H1 (cell line): Measurements from ENCODE around the gene PGLYRP4. TPM values are rescaled to one million over a fixed set of nuclear protein-coding genes. Genes with fewer than 3 reads are reported as not detected.

Experiments used
- GABPA ChIP-seq: IDR thresholded peaks from 2 replicates; pipeline ENCODE4 v1.6.1; 2011; ENCODE audit warnings: mild to moderate bottlenecking, low read length, moderate library complexity, borderline replicate concordance; ENCODE audit not compliant: insufficient read depth
- HDAC6 ChIP-seq: IDR thresholded peaks from one replicate; pipeline ENCODE4 v1.7.1; 2012; ENCODE audit warnings: low read depth, mild to moderate bottlenecking, inconsistent platforms, low read length, moderate library complexity
- POU5F1 ChIP-seq: IDR thresholded peaks from 2 replicates; pipeline ENCODE4 v1.6.1; 2011; ENCODE audit warnings: low read depth, mild to moderate bottlenecking, low read length, moderate library complexity
- RBBP5 ChIP-seq: IDR thresholded peaks from 2 replicates; pipeline ENCODE4 v1.7.1; 2012; ENCODE audit warnings: low read depth, mild to moderate bottlenecking, inconsistent platforms, low read length, moderate library complexity, borderline replicate concordance
- SIN3A ChIP-seq, 2 experiments: IDR thresholded peaks in 1 of 2; conservative IDR thresholded peaks in 1 of 2; 2 replicates each; pipeline ENCODE4 v1.6.1; 2011 to 2012; ENCODE audit warnings: low read length in 2 of 2, improper control_type of control experiment in 1 of 2, low read depth in 1 of 2, mild to moderate bottlenecking in 1 of 2
- SP2 ChIP-seq: IDR thresholded peaks from 2 replicates; pipeline ENCODE4 v1.6.1; 2012; ENCODE audit warnings: mild to moderate bottlenecking, low read length, inconsistent platforms
- TBP ChIP-seq: IDR thresholded peaks from 2 replicates; pipeline ENCODE4 v1.6.1; 2011; ENCODE audit warnings: low read depth, low read length, improper control_type of control experiment
- polyA plus RNA-seq, 7 experiments: library from polyadenylated mRNA; depleted of rRNA in 3 of 7; stranded (reverse) in 5 of 7; unstranded in 2 of 7; fragments of >200 nt in 5 of 7; fragments of 200-250 nt in 2 of 7; gene quantifications; 1 replicate in 5 of 7; 2 replicates in 1 of 7; 4 replicates in 1 of 7; pipeline versions ENCODE4 v1.2.1 to v1.2.3, GENCODE V29; 2011 to 2013; ENCODE audit warnings: missing spikeins in 2 of 7, mixed read lengths in 2 of 7
- total RNA-seq: library from RNA; stranded (reverse); fragmentation: NEBNext Ultra II Directional; extraction: Animal tissue kit (Norgen Biotek cat#: 25700); gene quantifications from 2 replicates; pipeline ENCODE4 v1.2.1, GENCODE V29; 2021
- TF ChIP-seq, protein P1 (sequence below): IDR thresholded peaks from 2 replicates; pipeline ENCODE4 v1.6.1; 2012; ENCODE audit warnings: low read length, inconsistent platforms

The PGLYRP4 gene
- total and polyA plus RNA-seq, 2 of the 8 experiments (the other 6 are each of a cell fraction or from before 2014, with no cell fraction given), result not detected

DNA sequence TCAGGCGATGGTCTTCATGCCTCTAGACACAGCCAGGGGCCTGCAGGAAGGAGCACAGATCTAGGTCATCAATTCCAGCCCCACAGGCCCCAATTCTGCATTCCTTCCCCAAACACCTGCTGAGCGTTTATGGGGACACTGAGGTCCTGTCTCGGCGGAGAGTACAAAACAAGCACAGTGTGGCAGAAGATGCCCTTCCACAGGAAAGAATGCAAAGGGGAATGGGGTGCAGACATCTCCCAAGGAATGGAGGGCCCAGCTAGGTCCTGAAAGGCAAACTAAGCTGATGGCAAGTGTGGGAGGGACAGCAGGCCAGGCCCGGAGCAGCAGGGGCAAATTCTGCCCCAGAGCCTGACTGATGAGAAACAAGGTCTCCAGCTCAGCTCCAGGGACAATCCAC, 45.8 kb upstream of the PGLYRP4 start (continued):
- TF ChIP-seq SIN3A (conservative IDR thresholded peaks at IDR 0.05 in 1 of 2, IDR thresholded peaks at IDR 0.05 in 1 of 2; ENCODE audit: low read depth in 1 of 2, low read length in 2 of 2) (no peak), GABPA (no peak), HDAC6 (no peak), POU5F1 (no peak), SP2 (no peak), TBP (no peak), RBBP5 (no peak)
- TF ChIP-seq, protein P1, sequence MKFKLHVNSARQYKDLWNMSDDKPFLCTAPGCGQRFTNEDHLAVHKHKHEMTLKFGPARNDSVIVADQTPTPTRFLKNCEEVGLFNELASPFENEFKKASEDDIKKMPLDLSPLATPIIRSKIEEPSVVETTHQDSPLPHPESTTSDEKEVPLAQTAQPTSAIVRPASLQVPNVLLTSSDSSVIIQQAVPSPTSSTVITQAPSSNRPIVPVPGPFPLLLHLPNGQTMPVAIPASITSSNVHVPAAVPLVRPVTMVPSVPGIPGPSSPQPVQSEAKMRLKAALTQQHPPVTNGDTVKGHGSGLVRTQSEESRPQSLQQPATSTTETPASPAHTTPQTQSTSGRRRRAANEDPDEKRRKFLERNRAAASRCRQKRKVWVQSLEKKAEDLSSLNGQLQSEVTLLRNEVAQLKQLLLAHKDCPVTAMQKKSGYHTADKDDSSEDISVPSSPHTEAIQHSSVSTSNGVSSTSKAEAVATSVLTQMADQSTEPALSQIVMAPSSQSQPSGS, result no peak
